Activated CD8-positive, alpha-beta memory T cell treated with anti-CD3 and anti-CD28 coated beads for 4 hours (primary cell): Measurements from ENCODE around the gene PPM1H.

ENCODE experiments used
- DNase-seq, 2 donors: peaks; one replicate each; pipeline ENCODE4 v3.0.0-alpha.2; 2020; ENCODE audit warnings: low read depth in 2 of 2

PPM1H gene

GRCh38 chr12:62606654-62607053 is 328.3 kb downstream of the PPM1H start:
- DNase-seq: no peak

- DNase-seq: no peak
These were observed 329.0 kb downstream of the PPM1H start for GRCh38 chr12:62605981-62606380.

GRCh38 chr12:62604871-62605270 is 330.1 kb downstream of the PPM1H start:
- no peak for DNase-seq

- DNase-seq: no peak
These were observed 330.6 kb downstream of the PPM1H start for GRCh38 chr12:62604373-62604772.

DNA sequence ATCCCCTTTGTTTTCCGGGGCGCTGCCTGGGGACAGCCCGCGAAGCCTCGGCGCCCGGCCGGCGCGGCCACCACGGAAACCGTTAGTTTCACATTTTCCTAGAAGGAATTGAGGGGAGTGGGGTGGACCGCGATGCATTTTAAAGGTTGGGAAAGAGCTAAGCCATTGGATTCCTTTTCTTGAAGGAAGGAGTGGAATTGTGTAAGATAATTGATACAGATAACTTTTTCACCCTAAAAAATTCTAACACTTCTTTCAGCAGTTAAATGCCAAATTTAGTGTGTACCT is 331.2 kb downstream of the PPM1H start:
- DNase-seq: no peak

GRCh38 chr12:62603061-62603810 is 331.7 kb downstream of the PPM1H start:
- peak; percentile 49 to 57 for DNase-seq

GRCh38 chr12:62602255-62603060 is 332.5 kb downstream of the PPM1H start:
- peak; percentile 73 to 78 for DNase-seq

GRCh38 chr12:62601765-62602164 is 333.2 kb downstream of the PPM1H start:
- no peak for DNase-seq

DNA sequence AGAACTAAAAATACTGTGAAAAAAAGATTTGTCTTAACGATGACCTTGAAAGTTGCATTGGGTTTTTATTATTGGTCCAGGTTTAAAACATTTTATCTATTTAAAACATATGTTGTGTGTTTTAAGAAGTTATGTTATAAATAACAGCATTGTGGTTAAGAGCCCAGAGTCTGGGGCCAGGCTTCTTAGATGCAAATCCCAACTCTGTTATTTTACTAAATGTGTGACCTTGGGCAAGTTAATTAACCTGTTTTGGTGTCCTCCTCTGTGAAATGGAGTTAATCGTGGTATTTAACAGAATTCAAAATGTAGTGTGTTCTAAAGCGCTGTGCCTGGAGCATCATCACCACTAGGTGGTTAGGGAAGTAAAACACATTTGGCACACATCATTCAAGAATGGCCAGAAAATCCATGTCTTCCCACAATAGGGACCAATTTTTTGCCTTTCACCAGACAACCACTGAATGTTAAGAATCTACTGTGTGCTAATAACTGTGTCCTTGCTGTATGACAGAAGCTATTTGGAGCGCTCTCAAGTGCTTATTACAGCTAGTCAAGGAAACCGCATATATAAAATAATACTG is 335.0 kb downstream of the PPM1H start:
- no peak for DNase-seq

DNA sequence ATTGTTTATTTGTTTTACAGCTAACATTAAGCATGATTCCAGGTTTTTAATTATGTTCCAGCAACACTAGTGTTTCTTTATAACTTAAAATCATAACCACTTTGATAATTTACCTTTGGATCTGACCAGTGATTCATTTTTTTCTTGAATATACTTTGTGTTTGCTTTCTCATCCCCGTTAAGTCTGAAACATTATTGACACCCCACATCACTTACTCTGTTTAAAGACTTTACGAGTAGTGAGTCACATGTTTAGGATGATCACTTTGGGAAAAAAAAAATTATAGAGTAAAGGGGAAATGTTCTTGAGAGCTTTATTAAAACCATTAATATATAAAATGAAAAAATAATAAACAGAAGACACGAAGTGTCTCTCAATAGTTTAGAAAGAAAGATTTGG is 336.1 kb downstream of the PPM1H start:
- DNase-seq: no peak

DNA sequence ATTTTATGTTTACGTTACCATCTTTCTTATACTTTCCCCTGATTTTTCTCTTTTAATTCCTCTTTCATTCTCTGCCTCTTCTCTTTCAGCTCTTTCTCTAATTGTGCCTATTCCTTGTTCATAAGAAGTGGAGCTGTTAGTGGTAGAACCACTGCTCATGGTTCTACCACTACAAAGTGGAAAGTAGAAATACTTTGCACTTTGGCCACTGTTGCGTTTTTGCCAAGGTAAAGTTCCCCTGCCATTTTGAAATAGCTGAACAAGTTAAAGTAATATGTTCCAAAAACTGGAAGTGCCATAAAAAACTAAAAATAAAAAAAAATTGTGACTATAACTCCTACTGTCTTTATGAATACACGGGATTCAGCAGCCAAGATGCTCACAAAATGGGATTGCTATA is 337.7 kb downstream of the PPM1H start:
- no peak for DNase-seq
